ENCODE data around the gene RAN. TPM values are rescaled to one million over a fixed set of nuclear protein-coding genes. Genes with fewer than 3 reads are reported as not detected.

Gene RAN
- total RNA-seq, 1 experiment from 2014 or later: 894 TPM

DNA sequence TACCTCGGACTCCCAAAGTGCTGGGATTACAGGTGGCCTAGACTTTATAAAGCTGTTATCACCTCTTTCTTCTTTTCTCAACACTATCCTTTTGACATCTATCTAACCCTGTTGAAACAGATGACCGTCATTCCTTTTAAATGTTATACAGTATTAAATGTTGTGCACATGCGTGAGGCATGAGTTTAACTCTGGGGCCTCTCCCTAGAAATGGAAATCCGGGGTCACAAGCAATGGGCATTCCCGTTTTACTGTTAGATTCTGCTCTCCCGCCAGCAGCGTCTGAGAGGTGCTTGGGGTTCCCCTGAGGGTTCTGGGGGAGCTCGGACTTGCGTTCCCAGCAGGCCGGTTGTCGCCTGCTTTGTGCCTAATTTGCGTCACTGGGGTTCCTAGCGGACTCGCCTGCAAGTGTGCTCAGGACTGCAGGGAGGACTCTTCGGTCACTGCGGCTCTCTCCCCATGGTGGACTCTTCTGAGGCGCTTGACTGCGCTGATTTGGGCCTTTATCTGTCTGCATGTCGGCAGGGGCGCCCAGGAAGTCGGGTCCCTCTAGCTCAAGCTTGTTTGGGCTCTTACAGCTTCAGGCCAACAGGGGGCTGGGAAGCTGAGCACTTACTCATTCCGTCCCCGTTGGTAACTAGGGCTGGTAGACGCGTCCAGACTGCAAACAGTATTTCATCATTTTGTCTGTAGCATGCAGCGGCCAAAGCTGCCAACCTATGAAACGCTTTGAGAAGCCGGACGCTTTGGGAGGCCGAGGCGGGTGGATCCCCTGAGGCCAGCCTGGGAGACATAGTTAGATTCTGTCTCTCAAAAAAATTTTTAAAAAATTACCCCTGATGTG lies 1.2 kb upstream of the RAN start:
- TF ChIP-seq EZH2 (IDR thresholded peaks at IDR 0.05; ENCODE audit: low read depth): no peak
- TF ChIP-seq, protein P1, sequence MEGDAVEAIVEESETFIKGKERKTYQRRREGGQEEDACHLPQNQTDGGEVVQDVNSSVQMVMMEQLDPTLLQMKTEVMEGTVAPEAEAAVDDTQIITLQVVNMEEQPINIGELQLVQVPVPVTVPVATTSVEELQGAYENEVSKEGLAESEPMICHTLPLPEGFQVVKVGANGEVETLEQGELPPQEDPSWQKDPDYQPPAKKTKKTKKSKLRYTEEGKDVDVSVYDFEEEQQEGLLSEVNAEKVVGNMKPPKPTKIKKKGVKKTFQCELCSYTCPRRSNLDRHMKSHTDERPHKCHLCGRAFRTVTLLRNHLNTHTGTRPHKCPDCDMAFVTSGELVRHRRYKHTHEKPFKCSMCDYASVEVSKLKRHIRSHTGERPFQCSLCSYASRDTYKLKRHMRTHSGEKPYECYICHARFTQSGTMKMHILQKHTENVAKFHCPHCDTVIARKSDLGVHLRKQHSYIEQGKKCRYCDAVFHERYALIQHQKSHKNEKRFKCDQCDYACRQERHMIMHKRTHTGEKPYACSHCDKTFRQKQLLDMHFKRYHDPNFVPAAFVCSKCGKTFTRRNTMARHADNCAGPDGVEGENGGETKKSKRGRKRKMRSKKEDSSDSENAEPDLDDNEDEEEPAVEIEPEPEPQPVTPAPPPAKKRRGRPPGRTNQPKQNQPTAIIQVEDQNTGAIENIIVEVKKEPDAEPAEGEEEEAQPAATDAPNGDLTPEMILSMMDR (conservative IDR thresholded peaks at IDR 0.05): peak; percentile 60
- CTCF ChIA-PET: no interaction called here
- Histone ChIP-seq H3K27ac (peak overlapping the region; percentile 80), H3K9me2 (ENCODE audit: insufficient read depth) (no peaks in the 10 kb centered on the region), H3K4me1 (replicated peaks; ENCODE audit: insufficient read depth) (peaks cover 15% of the 10 kb centered on the region), H3K36me3 (ENCODE audit: low read depth) (peaks cover 31% of the 10 kb centered on the region), H4K20me1 (ENCODE audit: insufficient read depth) (peaks cover 27% of the 10 kb centered on the region), H3K4me2 (peak overlapping the region; percentile 86), H3K79me2 (ENCODE audit: low read depth) (peaks cover 22% of the 10 kb centered on the region), H3K27me3 (ENCODE audit: insufficient read depth, low read depth) (no peaks in the 10 kb centered on the region), H3K4me3 (peak overlapping the region; percentile 65), H2AFZ (peak overlapping the region; percentile 90), H3F3A (ENCODE audit: insufficient read depth, low read depth) (peaks cover 30% of the 10 kb centered on the region), H3K9me3 (ENCODE audit: insufficient read depth, low read depth) (no peaks in the 10 kb centered on the region)
- peak; percentile 46 to 80 for DNase-seq
- intact Hi-C loops (cut with micrococcal nuclease; ENCODE audit: unreplicated experiment): loop anchor here (5.0 kb wide), 2 partner anchors 33 to 53 kb away; partner anchors contain the start of gene STX2
- POLR2A ChIA-PET (ENCODE audit: unreplicated experiment): no interaction called here
- BruUV-seq (replicated peaks): no TSS peak

DNA sequence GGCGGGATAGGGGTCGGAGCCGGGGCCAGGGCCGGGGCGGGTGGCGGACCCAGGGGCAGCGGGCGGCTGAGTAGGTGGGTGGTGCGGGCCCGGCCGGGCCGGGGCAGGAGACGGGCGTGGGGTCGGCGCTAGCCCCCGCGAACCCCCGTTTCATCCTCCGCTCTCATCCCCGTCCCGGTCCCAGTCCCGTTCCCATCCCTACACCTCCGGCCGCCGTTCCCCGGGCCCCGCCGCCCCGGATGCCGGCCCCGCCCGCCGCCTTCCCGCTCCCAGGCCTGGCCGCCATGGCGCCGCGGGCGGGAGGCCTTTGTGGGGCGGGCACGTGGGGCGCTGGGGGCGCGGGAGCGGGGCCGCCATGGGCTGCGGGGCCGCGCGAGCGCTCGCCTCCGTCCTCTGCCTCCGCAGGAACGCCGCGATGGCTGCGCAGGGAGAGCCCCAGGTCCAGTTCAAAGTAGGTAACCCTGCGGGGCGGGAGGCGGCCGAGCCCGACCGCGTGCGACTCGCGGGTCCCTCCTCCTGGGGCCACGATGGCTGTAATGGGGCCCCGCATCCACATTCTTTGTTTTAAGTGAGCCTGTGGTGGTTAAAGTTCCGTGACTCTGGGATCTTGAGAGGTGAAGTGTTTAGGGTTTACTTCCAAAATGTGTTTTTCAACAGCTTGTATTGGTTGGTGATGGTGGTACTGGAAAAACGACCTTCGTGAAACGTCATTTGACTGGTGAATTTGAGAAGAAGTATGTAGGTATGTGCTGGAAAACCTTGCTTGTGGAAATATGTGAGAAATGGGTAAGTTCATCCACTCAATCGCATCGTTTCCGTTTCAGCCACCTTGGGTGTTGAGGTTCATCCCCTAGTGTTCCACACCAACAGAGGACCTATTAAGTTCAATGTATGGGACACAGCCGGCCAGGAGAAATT lies 572 bp downstream of the RAN start:
- peaks cover 22% of the 10 kb centered on the region for H3K79me2 ChIP-seq (ENCODE audit: low read depth)

More for the DNA sequence above, 572 bp downstream of the RAN start:
- peaks cover 15% of the 10 kb centered on the region for H3K4me1 ChIP-seq (replicated peaks; ENCODE audit: insufficient read depth)
- peak overlapping the region; percentile 74 for H2AFZ ChIP-seq
- intact Hi-C loops (cut with micrococcal nuclease; ENCODE audit: unreplicated experiment): loop anchor here (5.0 kb wide), 2 partner anchors 35 to 55 kb away; partner anchors contain the start of gene STX2
- peak overlapping the region; percentile 96 for H3K4me2 ChIP-seq
- no TSS peak for BruUV-seq (replicated peaks)
- ChIA-PET POLR2A (ENCODE audit: unreplicated experiment) (no interaction called here), CTCF (no interaction called here)
- no peak for TF ChIP-seq EZH2 (IDR thresholded peaks at IDR 0.05; ENCODE audit: low read depth)
- TF ChIP-seq, protein P1 (conservative IDR thresholded peaks at IDR 0.05): no peak
- DNase-seq: peak in 1 of 2 experiments; percentile 33
- peak overlapping the region; percentile 73 for H3K27ac ChIP-seq
- no peaks in the 10 kb centered on the region for H3K9me2 ChIP-seq (ENCODE audit: insufficient read depth)
- H3K4me3 ChIP-seq: peak overlapping the region; percentile 99
- peaks cover 49% of the 10 kb centered on the region for H3K36me3 ChIP-seq (ENCODE audit: low read depth)
- no peaks in the 10 kb centered on the region for H3K9me3 ChIP-seq (ENCODE audit: insufficient read depth, low read depth)
- peaks cover 48% of the 10 kb centered on the region for H3F3A ChIP-seq (ENCODE audit: insufficient read depth, low read depth)
- H3K27me3 ChIP-seq (ENCODE audit: insufficient read depth, low read depth): no peaks in the 10 kb centered on the region
- H4K20me1 ChIP-seq (ENCODE audit: insufficient read depth): peaks cover 44% of the 10 kb centered on the region
